GM12801 (cell line): ENCODE results near the gene ACOX3.

ENCODE experiments used
- CTCF ChIP-seq: IDR thresholded peaks from one replicate; pipeline ENCODE4 v1.5.1; 2011; ENCODE audit warnings: control low read depth; ENCODE audit not compliant: insufficient read length; ENCODE audit errors: extremely low read depth

The ACOX3 gene

GRCh38 chr4:8325291-8325973 is 115.1 kb downstream of the ACOX3 start:
- no peak for TF ChIP-seq CTCF

- TF ChIP-seq CTCF = no peak
Measured at GRCh38 chr4:8324640-8325239, 115.8 kb downstream of the ACOX3 start.

- TF ChIP-seq CTCF = no peak
Measured at GRCh38 chr4:8323947-8324555, 116.5 kb downstream of the ACOX3 start.

GRCh38 chr4:8322794-8323704 is 117.5 kb downstream of the ACOX3 start:
- TF ChIP-seq CTCF = no peak

- no peak for TF ChIP-seq CTCF
Measured at GRCh38 chr4:8321771-8322170, 118.8 kb downstream of the ACOX3 start.

- TF ChIP-seq CTCF = no peak
Measured at GRCh38 chr4:8321220-8321619, 119.3 kb downstream of the ACOX3 start.

GRCh38 chr4:8320386-8320750 is 120.2 kb downstream of the ACOX3 start:
- no peak for TF ChIP-seq CTCF
